HCT116 (cell line): Measurements from ENCODE around the gene SECISBP2. TPM values are rescaled to one million over a fixed set of nuclear protein-coding genes. Genes with fewer than 3 reads are reported as not detected.

Experiments
- ATAC-seq: fragments of 200-7000 bp; cut with Tn5 transposase; 2 replicates; pipeline ENCODE4 v1.9.1; 2020; ENCODE audit warnings: mild to moderate bottlenecking, moderate library complexity
- BruUV-seq: library from RNA; stranded (reverse); fragments of 400-500 nt; replicated peaks from 2 replicates; lab custom pipeline; 2021; lab: Mats Ljungman, UMichigan
- CTCF ChIA-PET: fragments of 300-600 bp; sonication (Branson Sonifier 250); formaldehyde crosslinking; loops from one replicate; lab custom pipeline; 2021; ENCODE audit warnings: antibody characterized with exemption; lab: Charles Lee
- POLR2A ChIA-PET: fragments of 300-600, 350-600 bp; sonication (Branson Sonifier 250); formaldehyde crosslinking; loops from one replicate; lab custom pipeline; 2021; ENCODE audit warnings: antibody characterized with exemption; lab: Charles Lee
- RAD21 ChIA-PET, 2 experiments: fragments of 300-600 bp; sonication (Branson Sonifier 250); formaldehyde crosslinking; loops; one replicate each; lab custom pipeline; 2023; ENCODE audit warnings: low total read pairs in 2 of 2; ENCODE audit not compliant: uncharacterized antibody in 2 of 2, unreplicated experiment in 2 of 2, low non-redundant PET in 1 of 2; lab: Charles Lee
- DNase-seq: peaks from one replicate; pipeline ENCODE4 v3.0.0-alpha.2; 2010; ENCODE audit warnings: low read depth, low spot score
- H2AFZ ChIP-seq: fragments of 200-600 bp; shearing (Covaris generic), sonication (generic); 2 replicates; pipeline ENCODE4 v1.6.1; 2017; ENCODE audit warnings: low read depth, mixed run types, mixed read lengths, antibody characterized with exemption, low read length; ENCODE audit not compliant: poor library complexity, severe bottlenecking
- H3K27ac ChIP-seq: 2 replicates; pipeline ENCODE4 v1.5.1; 2012; ENCODE audit warnings: low read depth, low read length
- H3K27me3 ChIP-seq: fragments of 200-600 bp; sonication (generic); 2 replicates; pipeline ENCODE4 v1.6.1; 2016; ENCODE audit warnings: mixed run types, low read length, mixed read lengths; ENCODE audit not compliant: insufficient read depth
- H3K36me3 ChIP-seq, 2 experiments: fragments of 200-500 bp in 1 of 2; fragments of 200-600 bp in 1 of 2; sonication (Bioruptor generic) in 1 of 2; sonication (generic) in 1 of 2; 2 replicates each; pipeline versions ENCODE4 v1.5.1 to v1.6.1; 2014 to 2016; ENCODE audit warnings: low read length in 2 of 2, inconsistent platforms in 1 of 2, mixed read lengths in 1 of 2, mixed run types in 1 of 2; ENCODE audit not compliant: insufficient read depth in 2 of 2, control insufficient read depth in 1 of 2
- H3K4me1 ChIP-seq, 2 experiments: fragments of 200-600 bp in 1 of 2; sonication (generic) in 1 of 2; 2 replicates each; pipeline versions ENCODE4 v1.5.1 to v1.6.1; 2012 to 2017; ENCODE audit warnings: low read length in 2 of 2, inconsistent platforms in 1 of 2, mild to moderate bottlenecking in 1 of 2, mixed read lengths in 1 of 2, mixed run types in 1 of 2, moderate library complexity in 1 of 2; ENCODE audit not compliant: insufficient read depth in 2 of 2, control insufficient read depth in 1 of 2
- H3K4me2 ChIP-seq: fragments of 200-600 bp; sonication (generic); 2 replicates; pipeline ENCODE4 v1.6.1; 2017; ENCODE audit warnings: mixed run types, low read length, mixed read lengths
- H3K4me3 ChIP-seq, 2 experiments: fragments of 200-600 bp in 1 of 2; sonication (generic) in 1 of 2; replicated peaks in 1 of 2; 2 replicates each; pipeline ENCODE4 v1.5.1; 2011 to 2016; ENCODE audit warnings: low read length in 2 of 2, control low read depth in 1 of 2, low read depth in 1 of 2, mild to moderate bottlenecking in 1 of 2, mixed read lengths in 1 of 2, mixed run types in 1 of 2
- H3K79me2 ChIP-seq: fragments of 200-600 bp; sonication (generic); 2 replicates; pipeline ENCODE4 v1.6.1; 2017; ENCODE audit warnings: mild to moderate bottlenecking, mixed run types, low read length, moderate library complexity, mixed read lengths; ENCODE audit not compliant: insufficient read depth
- H3K9ac ChIP-seq: fragments of 200-600 bp; sonication (generic); 2 replicates; pipeline ENCODE4 v1.6.1; 2016; ENCODE audit warnings: low read length, mixed read lengths
- H3K9me2 ChIP-seq: fragments of 200-600 bp; sonication (generic), shearing (Covaris generic); 2 replicates; pipeline ENCODE4 v1.6.1; 2017; ENCODE audit warnings: mixed run types, mild to moderate bottlenecking, moderate library complexity; ENCODE audit not compliant: insufficient read depth
- H3K9me3 ChIP-seq, 2 experiments: fragments of 200-500 bp in 1 of 2; fragments of 200-600 bp in 1 of 2; sonication (Bioruptor generic) in 1 of 2; sonication (generic) in 1 of 2; 2 replicates each; pipeline ENCODE4 v1.6.1; 2014 to 2017; ENCODE audit warnings: low read length in 2 of 2, mixed read lengths in 2 of 2, inconsistent platforms in 1 of 2, low read depth in 1 of 2, mild to moderate bottlenecking in 1 of 2, mixed run types in 1 of 2, moderate library complexity in 1 of 2; ENCODE audit not compliant: control insufficient read depth in 1 of 2, insufficient read depth in 1 of 2
- H4K20me1 ChIP-seq: fragments of 200-600 bp; sonication (generic), shearing (Covaris generic); 2 replicates; pipeline ENCODE4 v1.6.1; 2017; ENCODE audit warnings: mixed run types, mild to moderate bottlenecking, moderate library complexity; ENCODE audit not compliant: insufficient read depth
- CTCF ChIP-seq, 3 experiments: fragments of 200-600 bp in 1 of 3; sonication (generic) in 1 of 3; IDR thresholded peaks in 2 of 3; conservative IDR thresholded peaks in 1 of 3; 2 replicates each; pipeline ENCODE4 v1.5.1; 2012 to 2017; ENCODE audit warnings: low read depth in 2 of 3, low read length in 2 of 3, antibody characterized with exemption in 1 of 3, borderline replicate concordance in 1 of 3, control low read depth in 1 of 3, mild to moderate bottlenecking in 1 of 3, mixed read lengths in 1 of 3, mixed run types in 1 of 3, moderate library complexity in 1 of 3; ENCODE audit not compliant: insufficient read depth in 1 of 3
- FOSL1 ChIP-seq: IDR thresholded peaks from 2 replicates; pipeline ENCODE4 v1.6.1; 2012; ENCODE audit warnings: low read depth
- SP1 ChIP-seq: IDR thresholded peaks from 2 replicates; pipeline ENCODE4 v1.6.1; 2012; ENCODE audit warnings: low read depth
- intact Hi-C: fragments of 100-400 bp; cut with micrococcal nuclease; formaldehyde crosslinking; loops from 2 replicates; pipeline ENCODE4 v1.10.0; 2022
- total RNA-seq: library from RNA; stranded (reverse); gene quantifications from one replicate; pipeline ENCODE4 v1.2.1, GENCODE V29; 2021; ENCODE audit not compliant: unreplicated experiment
- TF ChIP-seq, protein P1 (sequence below): IDR thresholded peaks from 2 replicates; pipeline ENCODE4 v1.6.1; 2011; ENCODE audit warnings: mild to moderate bottlenecking, low read length, moderate library complexity; ENCODE audit not compliant: insufficient replicate concordance; ENCODE audit errors: extremely low read depth

Gene SECISBP2
- total RNA-seq, 1 experiment from 2014 or later: 41.6 TPM

DNA sequence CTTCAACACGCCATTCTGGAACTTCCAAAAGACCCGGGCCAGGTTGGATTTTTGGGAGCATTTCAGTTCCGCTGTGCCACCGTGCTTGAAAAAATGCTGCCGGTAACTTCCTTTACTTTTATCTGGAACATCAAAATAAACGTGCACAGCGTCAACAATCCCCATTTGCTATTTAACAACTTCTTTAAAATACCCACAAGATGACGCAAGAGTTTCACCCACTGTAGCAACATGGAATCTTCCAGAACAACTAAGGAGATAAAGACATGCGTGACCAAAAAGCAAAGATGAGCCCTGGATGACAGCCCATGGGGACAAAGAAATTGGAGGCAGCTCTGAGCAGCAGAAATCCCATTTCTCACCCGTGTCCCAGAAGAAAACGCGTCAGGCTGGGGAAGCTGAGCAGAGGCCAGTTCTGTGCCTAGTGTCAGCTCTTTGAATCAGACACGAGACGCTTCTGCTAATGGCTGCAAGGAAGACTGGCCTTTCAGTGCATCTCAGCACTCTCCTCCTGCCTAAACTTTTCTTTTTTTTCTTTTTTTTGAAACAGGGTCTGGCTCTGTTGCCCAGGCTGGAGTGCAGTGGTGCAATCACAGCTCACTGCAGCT is 61.3 kb downstream of the SECISBP2 start:
- no peak for DNase-seq
- RAD21 ChIA-PET: no interaction called here
- intact Hi-C loops: no loop called here

More for the DNA sequence above, 61.3 kb downstream of the SECISBP2 start:
- Histone ChIP-seq H2AFZ (no peak overlapping the region), H3K9ac (no peak overlapping the region), H3K9me2 (no peaks in the 10 kb centered on the region), H3K9me3 (no peaks in the 10 kb centered on the region), H3K4me1 (no peaks in the 10 kb centered on the region), H3K4me2 (no peak overlapping the region), H3K79me2 (no peaks in the 10 kb centered on the region), H3K27me3 (no peaks in the 10 kb centered on the region), H3K4me3 (no peak overlapping the region), H3K36me3 (peaks cover 0 to 3% of the 10 kb centered on the region in 2 experiments; a peak in 2 of 4 replicates), H4K20me1 (no peaks in the 10 kb centered on the region), H3K27ac (no peak overlapping the region)
- CTCF ChIA-PET: no interaction called here
- POLR2A ChIA-PET: no interaction called here
- no peak for ATAC-seq
- TF ChIP-seq SP1: no peak
- no peak for TF ChIP-seq FOSL1
- no peak for TF ChIP-seq CTCF (IDR thresholded peaks at IDR 0.05 in 2 of 3, conservative IDR thresholded peaks at IDR 0.05 in 1 of 3; ENCODE audit: borderline replicate concordance in 1 of 3, insufficient read depth in 1 of 3, low read depth in 2 of 3, low read length in 2 of 3)
- TF ChIP-seq, protein P1, sequence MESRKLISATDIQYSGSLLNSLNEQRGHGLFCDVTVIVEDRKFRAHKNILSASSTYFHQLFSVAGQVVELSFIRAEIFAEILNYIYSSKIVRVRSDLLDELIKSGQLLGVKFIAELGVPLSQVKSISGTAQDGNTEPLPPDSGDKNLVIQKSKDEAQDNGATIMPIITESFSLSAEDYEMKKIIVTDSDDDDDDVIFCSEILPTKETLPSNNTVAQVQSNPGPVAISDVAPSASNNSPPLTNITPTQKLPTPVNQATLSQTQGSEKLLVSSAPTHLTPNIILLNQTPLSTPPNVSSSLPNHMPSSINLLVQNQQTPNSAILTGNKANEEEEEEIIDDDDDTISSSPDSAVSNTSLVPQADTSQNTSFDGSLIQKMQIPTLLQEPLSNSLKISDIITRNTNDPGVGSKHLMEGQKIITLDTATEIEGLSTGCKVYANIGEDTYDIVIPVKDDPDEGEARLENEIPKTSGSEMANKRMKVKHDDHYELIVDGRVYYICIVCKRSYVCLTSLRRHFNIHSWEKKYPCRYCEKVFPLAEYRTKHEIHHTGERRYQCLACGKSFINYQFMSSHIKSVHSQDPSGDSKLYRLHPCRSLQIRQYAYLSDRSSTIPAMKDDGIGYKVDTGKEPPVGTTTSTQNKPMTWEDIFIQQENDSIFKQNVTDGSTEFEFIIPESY: no peak
- BruUV-seq: no TSS peak
